Pancreas (tissue), 10 donors: ENCODE measurements around the gene CTRL. TPM values are rescaled to one million over a fixed set of nuclear protein-coding genes. Genes with fewer than 3 reads are reported as not detected.

Experiments used
- ATAC-seq, 4 donors: fragments of 200-7000 bp; cut with Tn5 transposase; one replicate each; pipeline versions ENCODE4 v1.8.0 to v1.9.1; 2020; ENCODE audit warnings: mild to moderate bottlenecking in 4 of 4, moderate library complexity in 4 of 4
- DNase-seq, 6 donors: peaks; one replicate each; pipeline ENCODE4 v3.0.0-alpha.2; 2020
- FAIRE-seq: peaks from 2 replicates; lab custom pipeline; 2012; peaks lifted over from hg19 to GRCh38; lab: Jason Lieb, UNC
- H3K27ac ChIP-seq, 4 donors: fragments of 200-600 bp; sonication (generic); 1 replicate in 3 of 4; 2 replicates in 1 of 4; pipeline versions ENCODE4 v1.5.0 to v1.8.0; 2020
- H3K27me3 ChIP-seq, 4 donors: fragments of 200-600 bp; one replicate each; pipeline ENCODE4 v1.8.0; 2021
- H3K36me3 ChIP-seq, 3 donors: fragments of 200-600 bp; sonication (generic) in 1 of 3; one replicate each; pipeline versions ENCODE4 v1.5.0 to v1.8.0; 2020 to 2021
- H3K4me1 ChIP-seq, 3 donors: fragments of 200-600 bp; one replicate each; pipeline ENCODE4 v1.8.0; 2021
- H3K4me3 ChIP-seq, 4 donors: fragments of 200-600 bp; sonication (generic) in 2 of 4; one replicate each; pipeline versions ENCODE4 v1.5.0 to v1.8.0; 2020 to 2021
- H3K9me3 ChIP-seq, 4 donors: fragments of 200-600 bp; one replicate each; pipeline ENCODE4 v1.8.0; 2021
- WGBS, 2 donors: extraction: QIAGEN DNeasy Blood & Tissue Kit; methylation state at CpG; one replicate each; pipeline ENCODE4 v1.1.7; 2013; 5-methylcytosine and 5-hydroxymethylcytosine counted together
- intact Hi-C, 3 donors: fragments of 100-400 bp; cut with DNase I; formaldehyde crosslinking; loops; one replicate each; pipeline versions ENCODE4 v1.11.1 to v1.14.2; 2022
- polyA plus RNA-seq, 2 donors: library from polyadenylated mRNA; stranded (reverse); fragments of 200-250 nt; gene quantifications; one replicate each; pipeline ENCODE4 v1.2.3, GENCODE V29; 2013
- total RNA-seq, 6 donors: library from RNA; stranded (reverse); fragmentation: NEBNext Ultra II Directional in 4 of 6; extraction: Animal tissue kit (Norgen Biotek cat#: 25700) in 4 of 6; gene quantifications; one replicate each; pipeline versions ENCODE4 v1.2.1 to v1.2.4, GENCODE V29; 2021 to 2023
- TF ChIP-seq, protein P1 (sequence below), 4 donors: fragments of 200-600 bp; sonication (generic) in 3 of 4; IDR thresholded peaks; one replicate each; pipeline versions ENCODE4 v1.5.0 to v1.8.0; 2021; ENCODE audit warnings: antibody characterized with exemption in 4 of 4
- donor health status: healthy with polysubstance abuse.
- donor health status: DM: no; HTN: no; CAD: no; lungs with moderate emphysema.
- donor health status: DM: no; HTN: no; CAD: no.
- donor health status: control.
- donor health status: control.
- donor health status: Bipolar disorder and iron deficiency.
- donor health status: DM: yes; HTN: yes; CAD: no.
- donor health status: DM: no; HTN: no; CAD: no.
- donor health status: DM: no; HTN: no; CAD: no.
- donor health status: DM: yes; HTN: yes; CAD: no.

CTRL gene
- total and polyA plus RNA-seq, 8 donors: 559 to 2,165 (median 673) TPM

DNA sequence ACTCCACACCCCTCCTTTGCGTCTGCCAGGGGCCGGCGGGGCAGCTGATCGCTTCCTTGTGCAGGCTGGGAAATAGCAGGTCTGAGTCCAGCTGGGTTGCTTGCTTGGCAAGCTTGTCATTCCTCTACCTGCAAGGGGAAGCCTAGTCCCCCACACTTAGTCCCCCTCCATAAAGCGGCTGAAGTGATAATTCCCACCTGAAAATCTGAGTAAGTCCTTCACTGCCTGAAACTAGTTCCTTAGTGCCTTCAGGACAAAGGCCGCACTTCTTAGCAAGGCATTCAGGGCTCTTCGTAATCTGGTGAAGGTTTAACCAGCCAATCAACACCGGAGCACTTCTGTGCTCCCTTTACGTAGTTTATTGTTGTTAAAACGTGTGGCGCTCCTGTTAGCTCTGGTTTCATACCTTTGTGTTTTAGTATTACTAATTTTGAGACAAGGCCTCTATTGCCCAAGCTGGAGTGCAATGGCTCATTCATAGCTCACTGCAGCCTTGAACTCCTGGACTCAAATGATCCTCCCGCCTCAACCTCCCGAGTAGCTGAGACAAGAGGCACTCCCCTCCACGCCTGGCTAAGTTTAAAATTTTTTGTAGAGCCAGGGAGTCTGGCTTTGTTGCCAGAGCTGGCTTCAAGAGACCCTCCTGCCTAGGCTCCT is 37.8 kb downstream of the CTRL start:
- peak overlapping the region; percentile 91 to 99 (median 96) for H3K4me3 ChIP-seq
- TF ChIP-seq, protein P1, sequence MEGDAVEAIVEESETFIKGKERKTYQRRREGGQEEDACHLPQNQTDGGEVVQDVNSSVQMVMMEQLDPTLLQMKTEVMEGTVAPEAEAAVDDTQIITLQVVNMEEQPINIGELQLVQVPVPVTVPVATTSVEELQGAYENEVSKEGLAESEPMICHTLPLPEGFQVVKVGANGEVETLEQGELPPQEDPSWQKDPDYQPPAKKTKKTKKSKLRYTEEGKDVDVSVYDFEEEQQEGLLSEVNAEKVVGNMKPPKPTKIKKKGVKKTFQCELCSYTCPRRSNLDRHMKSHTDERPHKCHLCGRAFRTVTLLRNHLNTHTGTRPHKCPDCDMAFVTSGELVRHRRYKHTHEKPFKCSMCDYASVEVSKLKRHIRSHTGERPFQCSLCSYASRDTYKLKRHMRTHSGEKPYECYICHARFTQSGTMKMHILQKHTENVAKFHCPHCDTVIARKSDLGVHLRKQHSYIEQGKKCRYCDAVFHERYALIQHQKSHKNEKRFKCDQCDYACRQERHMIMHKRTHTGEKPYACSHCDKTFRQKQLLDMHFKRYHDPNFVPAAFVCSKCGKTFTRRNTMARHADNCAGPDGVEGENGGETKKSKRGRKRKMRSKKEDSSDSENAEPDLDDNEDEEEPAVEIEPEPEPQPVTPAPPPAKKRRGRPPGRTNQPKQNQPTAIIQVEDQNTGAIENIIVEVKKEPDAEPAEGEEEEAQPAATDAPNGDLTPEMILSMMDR (IDR thresholded peaks at IDR 0.05): no peak
- ATAC-seq: peak; percentile 70 to 79 (median 76)
- WGBS, 2 donors: 4 to 6% methylated on average over 14 of the region's 14 CpGs
- peak in 4 of 6 donors; percentile 72 to 84 (median 79) for DNase-seq
- H3K36me3 ChIP-seq: no peaks in the 10 kb centered on the region
- H3K27ac ChIP-seq: peak overlapping the region; percentile 95 to 98 (median 98)
- FAIRE-seq: no peak
- peaks cover 11 to 20% (median 11%) of the 10 kb centered on the region in 3 donors for H3K4me1 ChIP-seq
- no peaks in the 10 kb centered on the region for H3K27me3 ChIP-seq
- no peaks in the 10 kb centered on the region for H3K9me3 ChIP-seq
- intact Hi-C loops: no loop called here

GRCh38 chr16:67892899-67893742 is 38.5 kb downstream of the CTRL start, which contains the start of gene PSKH1:
Gene PSKH1 (plus strand): TSS chr16:67893254. CDS start chr16:67908750, 15,496 bp downstream.
- Histone ChIP-seq H3K36me3 (no peaks in the 10 kb centered on the region), H3K4me3 (peak within 1 kb of the TSS; percentile 91 to 99 (median 96)), H3K9me3 (no peaks in the 10 kb centered on the region), H3K27me3 (no peaks in the 10 kb centered on the region), H3K27ac (peak within 1 kb of the TSS; percentile 95 to 98 (median 98)), H3K4me1 (peaks cover 11 to 20% (median 11%) of the 10 kb centered on the region in 3 donors)
- no peak for FAIRE-seq
- WGBS, 2 donors: 0 to 1% methylated on average over 54 to 90 of the region's 90 CpGs
- DNase-seq: peak; percentile 96 to 98 (median 96)
- intact Hi-C loops: no loop called here
- peak; percentile 92 to 98 (median 96) for ATAC-seq
- TF ChIP-seq, protein P1 (IDR thresholded peaks at IDR 0.05): no peak

GRCh38 chr16:67892375-67892774 is 39.3 kb downstream of the CTRL start:
- H3K27me3 ChIP-seq: no peaks in the 10 kb centered on the region
- H3K4me1 ChIP-seq: peaks cover 11 to 20% (median 11%) of the 10 kb centered on the region in 3 donors
- H3K4me3 ChIP-seq: peak overlapping the region in 2 of 4 donors; percentile 96
- TF ChIP-seq, protein P1 (IDR thresholded peaks at IDR 0.05): no peak
- DNase-seq (no peak), ATAC-seq (no peak), FAIRE-seq (no peak)
- H3K36me3 ChIP-seq: no peaks in the 10 kb centered on the region
- peak overlapping the region in 2 of 4 donors; percentile 48 to 97 for H3K27ac ChIP-seq
- no peaks in the 10 kb centered on the region for H3K9me3 ChIP-seq
- 56 to 62% methylated on average over 5 of the region's 5 CpGs for WGBS, 2 donors
- intact Hi-C loops: no loop called here

- ATAC-seq (no peak), FAIRE-seq (no peak)
- TF ChIP-seq, protein P1 (IDR thresholded peaks at IDR 0.05): no peak
Measured at GRCh38 chr16:67888331-67888730, 43.3 kb downstream of the CTRL start.

More at GRCh38 chr16:67888331-67888730, 43.3 kb downstream of the CTRL start:
- intact Hi-C loops: loop anchor here in 1 of 3 donors (10.0 kb wide), 1 partner anchor 146 kb away; no protein-coding TSS in a partner anchor
- Histone ChIP-seq H3K9me3 (no peaks in the 10 kb centered on the region), H3K4me3 (no peak overlapping the region), H3K27ac (no peak overlapping the region), H3K4me1 (peaks cover 0 to 5% (median 0%) of the 10 kb centered on the region in 3 donors), H3K36me3 (peaks cover 0 to 5% (median 3%) of the 10 kb centered on the region in 3 donors), H3K27me3 (no peaks in the 10 kb centered on the region)
- no peak for DNase-seq
- 67 to 79% methylated on average over 3 of the region's 3 CpGs for WGBS, 2 donors
